ENCODE results near the gene BCAS3. TPM values are rescaled to one million over a fixed set of nuclear protein-coding genes. Genes with fewer than 3 reads are reported as not detected.
A peak's percentile ranks its signal among the peaks of the same experiment; 100 is the strongest.

Gene BCAS3
- total and polyA plus RNA-seq, 2 donors (not counting 1 experiment from before 2014, with no cell fraction given) = 13.9 to 73.4 TPM

DNA sequence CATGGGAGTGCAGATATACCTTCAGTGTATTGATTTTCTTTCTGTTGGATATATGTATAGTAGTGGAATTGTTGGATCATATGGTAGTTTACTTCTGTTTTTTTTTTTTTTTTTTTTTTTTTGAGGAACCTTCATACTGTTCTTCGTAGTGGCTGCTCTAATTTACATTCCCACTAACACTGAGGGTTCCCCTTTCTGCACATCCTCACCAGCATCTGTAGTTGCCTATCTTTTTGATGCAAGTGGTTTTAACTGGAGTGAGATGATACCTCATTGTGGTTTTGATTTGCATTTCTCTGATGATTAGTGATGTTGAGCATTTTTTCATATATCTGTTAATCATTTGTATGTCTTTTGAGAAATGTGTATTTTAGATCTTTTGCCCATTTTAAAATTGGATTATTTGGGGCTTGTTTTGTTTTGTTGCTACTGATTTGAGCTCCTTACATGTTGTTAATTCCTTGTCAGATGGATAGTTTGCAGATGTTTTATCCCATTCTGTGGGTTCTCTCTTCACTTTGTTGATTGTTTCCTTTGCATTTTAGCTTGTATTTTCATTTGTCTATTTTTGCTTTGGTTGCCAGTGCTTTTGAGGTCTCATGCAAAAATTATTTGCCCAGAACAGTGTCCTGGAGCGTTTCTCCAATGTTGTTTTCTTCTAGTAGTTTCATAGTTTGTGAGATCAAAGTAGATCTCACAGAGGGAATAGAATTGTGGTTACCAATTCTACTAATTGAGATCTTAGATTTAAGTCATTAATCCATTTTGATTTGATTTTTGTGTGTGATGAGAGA is 25.0 kb upstream of the BCAS3 start:
- Histone ChIP-seq H3K79me2 (ENCODE audit: control insufficient read depth, insufficient read depth, low read length) (peaks cover 38% of the 10 kb centered on the region), H4K20me1 (ENCODE audit: control insufficient read depth, insufficient read depth, low read length, poor library complexity, severe bottlenecking) (no peaks in the 10 kb centered on the region), H3K4me2 (replicated peaks; ENCODE audit: low read depth, low read length, poor library complexity, severe bottlenecking) (peak overlapping the region; percentile 2), H3K27ac (ENCODE audit: low read length in 2 of 2) (no peak overlapping the region), H3K9me3 (ENCODE audit: control extremely low read depth in 1 of 3, control insufficient read depth in 2 of 3, insufficient read depth in 1 of 3, low read length in 2 of 3) (no peaks in the 10 kb centered on the region), H3K4me3 (ENCODE audit: control extremely low read depth in 1 of 5, extremely low read depth in 1 of 5, insufficient read depth in 1 of 5, low read depth in 2 of 5, low read length in 4 of 5) (no peak overlapping the region), H2AFZ (ENCODE audit: insufficient read depth, low read depth, low read length, poor library complexity, severe bottlenecking) (no peak overlapping the region), H3K9ac (ENCODE audit: low read length) (no peak overlapping the region), H3K4me1 (ENCODE audit: control insufficient read depth in 2 of 2, insufficient read depth in 2 of 2, low read length in 2 of 2) (peaks cover 6 to 11% of the 10 kb centered on the region in 2 donors), H3K27me3 (replicated peaks in 1 of 4; ENCODE audit: control extremely low read depth in 1 of 4, control insufficient read depth in 3 of 4, insufficient read depth in 4 of 4, low read length in 3 of 4) (no peaks in the 10 kb centered on the region), H3K36me3 (replicated peaks in 1 of 2; ENCODE audit: control extremely low read depth in 1 of 2, control insufficient read depth in 1 of 2, extremely low read depth in 1 of 2, insufficient read depth in 2 of 2, low read length in 1 of 2) (peaks cover 5 to 20% of the 10 kb centered on the region in 2 experiments)
- DNase-seq = peak; percentile 61
- ATAC-seq (ENCODE audit: low read depth) = peak; percentile 88
- WGBS (ENCODE audit: insufficient coverage) = 57% methylated on average over 1 of the region's 2 CpGs
- POLR2A ChIA-PET = no interaction called here
- intact Hi-C loops (cut with micrococcal nuclease) = no loop called here
- Mint-ChIP-seq H3K27me3 (no peaks in the 10 kb centered on the region), H3K4me1 (peaks cover 25% of the 10 kb centered on the region), H3K27ac (peak overlapping the region; percentile 2), H3K4me3 (no peak overlapping the region), H3K9me3 (ENCODE audit: insufficient read depth) (no peaks in the 10 kb centered on the region)
- no peak for TF ChIP-seq EZH2 (IDR thresholded peaks at IDR 0.05; ENCODE audit: borderline replicate concordance, insufficient read depth, low read depth, low read length, poor library complexity, severe bottlenecking)
- TF ChIP-seq, protein P1, sequence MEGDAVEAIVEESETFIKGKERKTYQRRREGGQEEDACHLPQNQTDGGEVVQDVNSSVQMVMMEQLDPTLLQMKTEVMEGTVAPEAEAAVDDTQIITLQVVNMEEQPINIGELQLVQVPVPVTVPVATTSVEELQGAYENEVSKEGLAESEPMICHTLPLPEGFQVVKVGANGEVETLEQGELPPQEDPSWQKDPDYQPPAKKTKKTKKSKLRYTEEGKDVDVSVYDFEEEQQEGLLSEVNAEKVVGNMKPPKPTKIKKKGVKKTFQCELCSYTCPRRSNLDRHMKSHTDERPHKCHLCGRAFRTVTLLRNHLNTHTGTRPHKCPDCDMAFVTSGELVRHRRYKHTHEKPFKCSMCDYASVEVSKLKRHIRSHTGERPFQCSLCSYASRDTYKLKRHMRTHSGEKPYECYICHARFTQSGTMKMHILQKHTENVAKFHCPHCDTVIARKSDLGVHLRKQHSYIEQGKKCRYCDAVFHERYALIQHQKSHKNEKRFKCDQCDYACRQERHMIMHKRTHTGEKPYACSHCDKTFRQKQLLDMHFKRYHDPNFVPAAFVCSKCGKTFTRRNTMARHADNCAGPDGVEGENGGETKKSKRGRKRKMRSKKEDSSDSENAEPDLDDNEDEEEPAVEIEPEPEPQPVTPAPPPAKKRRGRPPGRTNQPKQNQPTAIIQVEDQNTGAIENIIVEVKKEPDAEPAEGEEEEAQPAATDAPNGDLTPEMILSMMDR (IDR thresholded peaks at IDR 0.05) = no peak
- CTCF ChIA-PET = interaction anchor here (0.8 kb wide), 1 partner anchor 15 kb away, joined by 6 read pairs; no protein-coding TSS in a partner anchor

DNA sequence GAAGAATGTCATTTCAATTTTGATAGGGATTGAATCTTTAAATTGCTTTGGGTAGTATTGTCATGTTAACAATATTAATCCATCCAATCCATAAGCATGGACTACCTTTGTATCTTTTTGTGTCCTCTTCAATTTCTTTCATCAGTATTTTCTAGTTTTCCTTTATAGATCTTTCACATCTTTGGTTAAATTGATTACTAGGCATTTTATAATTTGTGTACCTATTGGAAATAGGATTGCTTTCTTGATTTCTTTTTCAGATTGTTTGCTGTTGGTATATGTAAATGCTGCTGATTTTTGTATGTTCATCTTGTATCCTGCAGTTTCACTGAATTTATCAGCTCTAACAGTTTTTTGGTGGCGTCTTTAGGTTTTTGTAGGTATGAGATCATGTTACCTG is 24.1 kb upstream of the BCAS3 start:
- Histone ChIP-seq H3K36me3 (replicated peaks in 1 of 2; ENCODE audit: control extremely low read depth in 1 of 2, control insufficient read depth in 1 of 2, extremely low read depth in 1 of 2, insufficient read depth in 2 of 2, low read length in 1 of 2) (peaks cover 5 to 25% of the 10 kb centered on the region in 2 experiments), H3K4me3 (ENCODE audit: control extremely low read depth in 1 of 5, extremely low read depth in 1 of 5, insufficient read depth in 1 of 5, low read depth in 2 of 5, low read length in 4 of 5) (no peak overlapping the region), H3K79me2 (ENCODE audit: control insufficient read depth, insufficient read depth, low read length) (peaks cover 42% of the 10 kb centered on the region), H3K4me1 (ENCODE audit: control insufficient read depth in 2 of 2, insufficient read depth in 2 of 2, low read length in 2 of 2) (peaks cover 6 to 11% of the 10 kb centered on the region in 2 donors), H3K27ac (ENCODE audit: low read length in 2 of 2) (no peak overlapping the region), H2AFZ (ENCODE audit: insufficient read depth, low read depth, low read length, poor library complexity, severe bottlenecking) (no peak overlapping the region), H3K9me3 (ENCODE audit: control extremely low read depth in 1 of 3, control insufficient read depth in 2 of 3, insufficient read depth in 1 of 3, low read length in 2 of 3) (no peaks in the 10 kb centered on the region), H3K4me2 (replicated peaks; ENCODE audit: low read depth, low read length, poor library complexity, severe bottlenecking) (no peak overlapping the region), H4K20me1 (ENCODE audit: control insufficient read depth, insufficient read depth, low read length, poor library complexity, severe bottlenecking) (no peaks in the 10 kb centered on the region), H3K9ac (ENCODE audit: low read length) (no peak overlapping the region), H3K27me3 (replicated peaks in 1 of 4; ENCODE audit: control extremely low read depth in 1 of 4, control insufficient read depth in 3 of 4, insufficient read depth in 4 of 4, low read length in 3 of 4) (no peaks in the 10 kb centered on the region)
- POLR2A ChIA-PET = no interaction called here
- no CpG with 5 or more reads among the region's 1 CpG for WGBS (ENCODE audit: insufficient coverage)
- ATAC-seq (ENCODE audit: low read depth) (no peak), DNase-seq (no peak)
- no peaks in the 10 kb centered on the region for H3K27me3 Mint-ChIP-seq
- H3K4me3 Mint-ChIP-seq = no peak overlapping the region
- CTCF ChIA-PET = interaction anchor here (0.8 kb wide), 1 partner anchor 16 kb away, joined by 6 read pairs; no protein-coding TSS in a partner anchor
- peaks cover 25% of the 10 kb centered on the region for H3K4me1 Mint-ChIP-seq
- intact Hi-C loops (cut with micrococcal nuclease) = no loop called here
- no peaks in the 10 kb centered on the region for H3K9me3 Mint-ChIP-seq (ENCODE audit: insufficient read depth)
- no peak overlapping the region for H3K27ac Mint-ChIP-seq
- TF ChIP-seq, protein P1 (IDR thresholded peaks at IDR 0.05) = no peak
- no peak for TF ChIP-seq EZH2 (IDR thresholded peaks at IDR 0.05; ENCODE audit: borderline replicate concordance, insufficient read depth, low read depth, low read length, poor library complexity, severe bottlenecking)
